ENCODE data around the gene MT1M. TPM values are rescaled to one million over a fixed set of nuclear protein-coding genes. Genes with fewer than 3 reads are reported as not detected.
"Not testable (repeated sequence)": the region's sequence is repeated elsewhere in the genome, so short reads cannot be mapped to it uniquely, and the experiment has no call there.

MT1M gene
- total RNA-seq (not detected), polyA plus RNA-seq (not detected)

DNA sequence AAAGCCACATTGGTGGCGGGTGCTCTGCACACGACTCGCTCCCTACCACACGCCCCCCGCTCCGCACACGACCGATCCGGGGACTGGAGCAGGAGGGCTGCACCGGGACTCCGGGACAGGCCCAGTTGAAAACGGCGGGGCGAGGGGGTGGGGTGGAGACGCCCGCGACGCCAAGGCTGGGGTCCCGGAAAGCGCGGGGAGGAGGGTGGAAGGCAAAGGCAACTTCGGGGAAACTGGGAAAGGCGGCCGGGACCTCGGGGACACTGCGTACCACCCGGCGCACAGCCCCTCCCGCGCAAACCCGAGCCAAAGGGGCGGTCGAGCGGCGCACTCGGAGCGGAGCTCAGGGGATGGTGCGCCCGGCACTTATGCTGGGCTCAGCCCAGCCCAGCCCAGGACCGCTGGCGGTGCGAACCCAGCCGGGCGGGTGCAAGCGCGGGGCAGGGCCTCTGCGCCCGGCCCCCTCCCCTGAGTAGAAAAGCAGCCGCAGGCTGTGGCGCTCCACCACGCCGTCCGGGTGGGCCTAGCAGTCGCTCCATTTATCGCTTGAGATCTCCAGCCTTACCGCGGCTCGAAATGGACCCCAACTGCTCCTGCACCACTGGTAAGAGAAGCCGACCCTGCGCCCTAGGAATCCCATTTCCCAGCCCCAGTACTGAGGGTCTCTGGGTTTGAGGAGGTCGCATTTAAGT is at the start of gene MT1M:
MT1M (plus strand) TSS at position 504 of the 692 bp plus-strand sequence; CDS start at position 577, 73 bp downstream.
- Histone ChIP-seq H3K36me3 (ENCODE audit: insufficient read depth, low read length) (no peaks in the 10 kb centered on the region), H3K4me3 (ENCODE audit: low read length in 2 of 2) (no peak within 1 kb of the TSS), H3K4me1 (ENCODE audit: insufficient read depth, low read length) (peaks cover 24% of the 10 kb centered on the region), H3K27me3 (ENCODE audit: insufficient read depth, low read length) (peaks cover 35% of the 10 kb centered on the region), H3K27ac (ENCODE audit: low read depth, low read length) (no peak within 1 kb of the TSS), H3K9me3 (ENCODE audit: control insufficient read depth in 1 of 2, low read length in 2 of 2) (no peaks in the 10 kb centered on the region)
- Mint-ChIP-seq H3K36me3 (no peaks in the 10 kb centered on the region), H3K27ac (no peak within 1 kb of the TSS), H3K27me3 (peaks cover 47 to 68% of the 10 kb centered on the region in 2 donors), H3K9me3 (no peaks in the 10 kb centered on the region), H3K4me3 (peak within 1 kb of the TSS; percentile 55 to 82 (median 70)), H3K4me1 (peaks cover 9 to 46% (median 18%) of the 10 kb centered on the region in 4 donors)
- intact Hi-C loops (cut with micrococcal nuclease): no loop called here
- ChIA-PET CTCF (ENCODE audit: partially characterized antibody) (no interaction called here), POLR2A (ENCODE audit: partially characterized antibody) (no interaction called here)
- DNase-seq: no peak

DNA sequence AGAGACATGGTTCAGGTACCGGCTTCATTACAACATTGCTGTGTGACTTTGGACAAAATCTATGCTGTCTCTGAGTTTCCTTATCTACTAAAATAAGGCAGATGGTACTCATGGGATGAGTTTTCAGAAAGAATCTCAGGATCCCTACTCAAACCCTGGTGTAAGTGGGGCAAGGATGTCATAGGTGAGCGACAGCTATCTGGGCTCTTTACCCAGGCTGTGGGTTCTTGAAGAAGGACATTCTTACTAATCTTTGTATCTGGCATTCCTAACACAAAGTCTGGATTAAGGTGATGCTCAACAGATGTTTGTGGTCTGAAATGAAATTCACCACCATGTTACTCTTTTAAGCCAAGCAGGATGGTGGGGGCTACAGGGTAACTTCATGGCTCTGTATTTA is 49.5 kb upstream of the MT1M start:
- H3K4me1 ChIP-seq (ENCODE audit: insufficient read depth, low read length); H3K9me3 Mint-ChIP-seq; H3K36me3 Mint-ChIP-seq; H3K4me3 Mint-ChIP-seq; DNase-seq; H3K4me3 ChIP-seq (ENCODE audit: low read length in 2 of 2); H3K27me3 Mint-ChIP-seq; H3K27me3 ChIP-seq (ENCODE audit: insufficient read depth, low read length); H3K36me3 ChIP-seq (ENCODE audit: insufficient read depth, low read length); intact Hi-C loops (cut with micrococcal nuclease); H3K27ac ChIP-seq (ENCODE audit: low read depth, low read length); H3K9me3 ChIP-seq (ENCODE audit: control insufficient read depth in 1 of 2, low read length in 2 of 2); H3K4me1 Mint-ChIP-seq; POLR2A ChIA-PET (ENCODE audit: partially characterized antibody): not testable (repeated sequence)
- H3K27ac Mint-ChIP-seq: peak overlapping the region in 2 of 7 donors; percentile 15 to 81
- CTCF ChIA-PET (ENCODE audit: partially characterized antibody): interaction anchor here (1.4 kb wide), 1 partner anchor 119 kb away, joined by 9 read pairs; no protein-coding TSS in a partner anchor

- intact Hi-C loops (cut with micrococcal nuclease): no loop called here
- no peak overlapping the region for H3K4me3 Mint-ChIP-seq
- Histone ChIP-seq H3K27me3 (ENCODE audit: insufficient read depth, low read length) (no peaks in the 10 kb centered on the region), H3K36me3 (ENCODE audit: insufficient read depth, low read length) (no peaks in the 10 kb centered on the region), H3K27ac (ENCODE audit: low read depth, low read length) (no peak overlapping the region), H3K4me3 (ENCODE audit: low read length in 2 of 2) (no peak overlapping the region), H3K4me1 (ENCODE audit: insufficient read depth, low read length) (no peaks in the 10 kb centered on the region), H3K9me3 (ENCODE audit: control insufficient read depth in 1 of 2, low read length in 2 of 2) (no peaks in the 10 kb centered on the region)
- H3K27me3 Mint-ChIP-seq: peaks cover 4 to 6% of the 10 kb centered on the region in 2 donors
- no peaks in the 10 kb centered on the region for H3K4me1 Mint-ChIP-seq
- no peak for DNase-seq
- POLR2A ChIA-PET (ENCODE audit: partially characterized antibody): no interaction called here
- H3K36me3 Mint-ChIP-seq: no peaks in the 10 kb centered on the region
- no peak overlapping the region for H3K27ac Mint-ChIP-seq
- no peaks in the 10 kb centered on the region for H3K9me3 Mint-ChIP-seq
- CTCF ChIA-PET (ENCODE audit: partially characterized antibody): interaction anchor here (1.5 to 1.6 kb wide), 2 partner anchors 20 to 119 kb away, joined by 3 to 6 read pairs; no protein-coding TSS in a partner anchor
Observed at GRCh38 chr16:56583351-56584168, 48.9 kb upstream of the MT1M start.

- Histone ChIP-seq H3K27ac (ENCODE audit: low read depth, low read length) (no peak overlapping the region), H3K36me3 (ENCODE audit: insufficient read depth, low read length) (no peaks in the 10 kb centered on the region), H3K4me1 (ENCODE audit: insufficient read depth, low read length) (no peaks in the 10 kb centered on the region), H3K4me3 (ENCODE audit: low read length in 2 of 2) (no peak overlapping the region), H3K27me3 (ENCODE audit: insufficient read depth, low read length) (peaks cover 3% of the 10 kb centered on the region), H3K9me3 (ENCODE audit: control insufficient read depth in 1 of 2, low read length in 2 of 2) (no peaks in the 10 kb centered on the region)
- H3K4me3 Mint-ChIP-seq: no peak overlapping the region
- ChIA-PET POLR2A (ENCODE audit: partially characterized antibody) (no interaction called here), CTCF (ENCODE audit: partially characterized antibody) (interaction anchor here (1.5 to 1.6 kb wide), 2 partner anchors 19 to 118 kb away, joined by 3 to 6 read pairs; no protein-coding TSS in a partner anchor)
- H3K9me3 Mint-ChIP-seq: peaks cover 0 to 1% (median 0%) of the 10 kb centered on the region in 8 donors
- peaks cover 2 to 5% (median 3%) of the 10 kb centered on the region in 4 donors for H3K4me1 Mint-ChIP-seq
- H3K27me3 Mint-ChIP-seq: peaks cover 7 to 9% of the 10 kb centered on the region in 2 donors
- intact Hi-C loops (cut with micrococcal nuclease): no loop called here
- DNase-seq: no peak
- H3K27ac Mint-ChIP-seq: no peak overlapping the region
- H3K36me3 Mint-ChIP-seq: no peaks in the 10 kb centered on the region
Observed at GRCh38 chr16:56584276-56584675, 48.2 kb upstream of the MT1M start.

DNA sequence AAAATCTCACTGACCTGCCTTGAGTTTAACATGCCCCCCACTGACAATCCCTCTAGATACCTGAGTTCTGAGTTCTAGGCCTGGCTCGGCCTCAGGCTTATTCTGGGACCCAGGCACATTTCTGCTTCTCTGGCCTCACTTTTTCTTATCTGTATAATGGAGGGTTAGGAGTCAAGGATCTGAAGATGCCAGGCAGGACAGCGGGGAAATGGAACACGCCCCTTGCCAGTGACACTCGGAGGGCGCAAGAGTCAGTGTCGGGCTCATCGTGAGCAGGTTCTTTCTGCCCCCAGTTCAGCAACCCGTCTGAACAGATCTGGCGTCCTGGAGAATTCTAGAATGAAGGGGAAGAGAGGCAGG is 43.7 kb upstream of the MT1M start:
- H3K27me3 Mint-ChIP-seq: peaks cover 17 to 33% of the 10 kb centered on the region in 2 donors
- H3K4me3 ChIP-seq (ENCODE audit: low read length in 2 of 2): peak overlapping the region in 1 of 2 donors; percentile 41
- H3K27me3 ChIP-seq (ENCODE audit: insufficient read depth, low read length): peaks cover 15% of the 10 kb centered on the region
- H3K27ac Mint-ChIP-seq: peak overlapping the region in 1 of 7 donors; percentile 13
- H3K4me3 Mint-ChIP-seq: peak overlapping the region; percentile 58 to 85 (median 78)
- no peaks in the 10 kb centered on the region for H3K9me3 ChIP-seq (ENCODE audit: control insufficient read depth in 1 of 2, low read length in 2 of 2)
- CTCF ChIA-PET (ENCODE audit: partially characterized antibody): no interaction called here
- H3K27ac ChIP-seq (ENCODE audit: low read depth, low read length): no peak overlapping the region
- peaks cover 7% of the 10 kb centered on the region for H3K4me1 ChIP-seq (ENCODE audit: insufficient read depth, low read length)
- H3K4me1 Mint-ChIP-seq: peaks cover 3 to 15% (median 7%) of the 10 kb centered on the region in 4 donors
- no peaks in the 10 kb centered on the region for H3K36me3 ChIP-seq (ENCODE audit: insufficient read depth, low read length)
- POLR2A ChIA-PET (ENCODE audit: partially characterized antibody): no interaction called here
- H3K36me3 Mint-ChIP-seq: no peaks in the 10 kb centered on the region
- DNase-seq: no peak
- peaks cover 0 to 5% (median 0%) of the 10 kb centered on the region in 8 donors for H3K9me3 Mint-ChIP-seq
- intact Hi-C loops (cut with micrococcal nuclease): no loop called here

- Histone ChIP-seq H3K27me3 (ENCODE audit: insufficient read depth, low read length) (peaks cover 15% of the 10 kb centered on the region), H3K9me3 (ENCODE audit: control insufficient read depth in 1 of 2, low read length in 2 of 2) (no peaks in the 10 kb centered on the region), H3K4me1 (ENCODE audit: insufficient read depth, low read length) (peaks cover 7% of the 10 kb centered on the region), H3K4me3 (ENCODE audit: low read length in 2 of 2) (peak within 1 kb of the TSS in 1 of 2 donors; percentile 41), H3K27ac (ENCODE audit: low read depth, low read length) (no peak within 1 kb of the TSS), H3K36me3 (ENCODE audit: insufficient read depth, low read length) (no peaks in the 10 kb centered on the region)
- Mint-ChIP-seq H3K4me1 (peaks cover 3 to 15% (median 7%) of the 10 kb centered on the region in 4 donors), H3K4me3 (peak within 1 kb of the TSS; percentile 69 to 85 (median 80)), H3K27me3 (peaks cover 17 to 33% of the 10 kb centered on the region in 2 donors), H3K27ac (peak within 1 kb of the TSS in 2 of 7 donors; percentile 13 to 41), H3K36me3 (no peaks in the 10 kb centered on the region), H3K9me3 (peaks cover 0 to 5% (median 0%) of the 10 kb centered on the region in 8 donors)
- ChIA-PET POLR2A (ENCODE audit: partially characterized antibody) (no interaction called here), CTCF (ENCODE audit: partially characterized antibody) (no interaction called here)
- intact Hi-C loops (cut with micrococcal nuclease): no loop called here
- peak in 3 of 5 donors; percentile 10 to 29 (median 24) for DNase-seq
Observed at GRCh38 chr16:56589141-56590039, 43.1 kb upstream of the MT1M start, which contains the start of gene MT3. Gene MT3 (plus strand): TSS chr16:56589528. CDS start chr16:56589591, 63 bp downstream.

Measured in CD4-positive, alpha-beta memory T cell (primary cell).